OCI-LY7 (cell line): ENCODE data around the gene SLC16A2. TPM values are rescaled to one million over a fixed set of nuclear protein-coding genes. Genes with fewer than 3 reads are reported as not detected.

Source experiments
- BruUV-seq: library from RNA; stranded (reverse); fragments of 400-500 nt; replicated peaks from 2 replicates; lab custom pipeline; 2021; lab: Mats Ljungman, UMichigan
- CTCF ChIA-PET: fragments of 300-600 bp; sonication (Branson Sonifier 250); formaldehyde crosslinking; loops from one replicate; lab custom pipeline; 2022; ENCODE audit warnings: antibody characterized with exemption; ENCODE audit not compliant: unreplicated experiment; lab: Charles Lee
- POLR2A ChIA-PET: fragments of 300-600 bp; sonication (Branson Sonifier 250); formaldehyde crosslinking; loops from one replicate; lab custom pipeline; 2022; ENCODE audit warnings: antibody characterized with exemption; lab: Charles Lee
- DNase-seq: peaks from one replicate; pipeline ENCODE4 v3.0.0-alpha.2; 2015; ENCODE audit warnings: low spot score
- H2AFZ ChIP-seq: fragments of 200-600 bp; sonication (generic), shearing (Covaris generic); 2 replicates; pipeline ENCODE4 v1.6.1; 2014; ENCODE audit warnings: mild to moderate bottlenecking, antibody characterized with exemption, low read length, moderate library complexity
- H3K27ac ChIP-seq: fragments of 200-600 bp; sonication (generic); 2 replicates; pipeline ENCODE4 v1.5.1; 2014; ENCODE audit warnings: mixed run types, low read depth, mild to moderate bottlenecking, moderate library complexity, low read length, inconsistent platforms; ENCODE audit not compliant: poor library complexity, severe bottlenecking
- H3K36me3 ChIP-seq: fragments of 200-600 bp; sonication (generic); 2 replicates; pipeline ENCODE4 v1.6.1; 2014; ENCODE audit warnings: mild to moderate bottlenecking, antibody characterized with exemption, low read length, moderate library complexity, mixed read lengths; ENCODE audit not compliant: insufficient read depth
- H3K4me1 ChIP-seq: fragments of 200-600 bp; sonication (generic); 2 replicates; pipeline ENCODE4 v1.5.1; 2014; ENCODE audit warnings: mild to moderate bottlenecking, low read length; ENCODE audit not compliant: insufficient read depth, poor library complexity, severe bottlenecking
- H3K4me2 ChIP-seq: fragments of 200-600 bp; sonication (generic); 2 replicates; pipeline ENCODE4 v1.6.1; 2014; ENCODE audit warnings: mild to moderate bottlenecking, low read length
- H3K4me3 ChIP-seq: fragments of 200-600 bp; sonication (generic); 2 replicates; pipeline ENCODE4 v1.5.1; 2014; ENCODE audit warnings: mild to moderate bottlenecking, low read depth, low read length; ENCODE audit not compliant: poor library complexity, severe bottlenecking
- H3K79me2 ChIP-seq: fragments of 200-600 bp; sonication (generic); 2 replicates; pipeline ENCODE4 v1.6.1; 2016; ENCODE audit warnings: low read depth, mild to moderate bottlenecking, low read length, moderate library complexity, mixed read lengths; ENCODE audit not compliant: insufficient read depth
- H3K9me2 ChIP-seq: fragments of 200-600 bp; sonication (generic); 2 replicates; pipeline ENCODE4 v1.6.1; 2016; ENCODE audit warnings: mild to moderate bottlenecking, low read length, mixed read lengths; ENCODE audit not compliant: insufficient read depth
- H3K9me3 ChIP-seq: fragments of 200-600 bp; sonication (generic); 2 replicates; pipeline ENCODE4 v1.6.1; 2014; ENCODE audit warnings: mild to moderate bottlenecking, mixed run types, low read length, mixed read lengths
- H4K20me1 ChIP-seq: fragments of 200-600 bp; sonication (generic); 2 replicates; pipeline ENCODE4 v1.6.1; 2014; ENCODE audit warnings: mild to moderate bottlenecking, antibody characterized with exemption, low read length, moderate library complexity, mixed read lengths; ENCODE audit not compliant: insufficient read depth
- CTCF ChIP-seq: fragments of 200-600 bp; sonication (generic); conservative IDR thresholded peaks from 2 replicates; pipeline ENCODE4 v1.5.1; 2014; ENCODE audit warnings: mild to moderate bottlenecking, antibody characterized with exemption, low read length, moderate library complexity, mixed read lengths
- EZH2phosphoT487 ChIP-seq: fragments of 200-600 bp; sonication (generic); IDR thresholded peaks from 2 replicates; pipeline ENCODE4 v1.6.1; 2018; ENCODE audit warnings: low read depth, borderline replicate concordance, mild to moderate bottlenecking, mixed run types, antibody characterized with exemption, low read length, moderate library complexity, mixed read lengths
- intact Hi-C: fragments of 100-400 bp; cut with micrococcal nuclease; formaldehyde crosslinking; loops from one replicate; pipeline ENCODE4 v1.10.0; 2022; ENCODE audit not compliant: unreplicated experiment
- total RNA-seq, 2 experiments: library from RNA; depleted of rRNA in 1 of 2; stranded (reverse); fragments of >200 nt in 1 of 2; shearing (Covaris generic) in 1 of 2; gene quantifications; 2 replicates each; pipeline ENCODE4 v1.2.3, GENCODE V29; 2014 to 2022

SLC16A2 gene
- total RNA-seq, 2 experiments from 2014 or later, result not detected

- no peak overlapping the region for H3K27ac ChIP-seq
- no peak overlapping the region for H3K4me3 ChIP-seq
- no peaks in the 10 kb centered on the region for H3K4me1 ChIP-seq
- H3K9me2 ChIP-seq, result no peaks in the 10 kb centered on the region
- DNase-seq, result no peak
- no TSS peak for BruUV-seq
- H3K36me3 ChIP-seq, result no peaks in the 10 kb centered on the region
- TF ChIP-seq EZH2phosphoT487, result no peak
- no peak for TF ChIP-seq CTCF
- H3K4me2 ChIP-seq, result no peak overlapping the region
- intact Hi-C loops, result no loop called here
- H4K20me1 ChIP-seq, result no peaks in the 10 kb centered on the region
- ChIA-PET CTCF (no interaction called here), POLR2A (no interaction called here)
- H3K79me2 ChIP-seq, result no peaks in the 10 kb centered on the region
- H2AFZ ChIP-seq, result no peak overlapping the region
- H3K9me3 ChIP-seq, result no peaks in the 10 kb centered on the region
These were observed 5.3 kb downstream of the SLC16A2 start for GRCh38 chrX:74426615-74427014.

DNA sequence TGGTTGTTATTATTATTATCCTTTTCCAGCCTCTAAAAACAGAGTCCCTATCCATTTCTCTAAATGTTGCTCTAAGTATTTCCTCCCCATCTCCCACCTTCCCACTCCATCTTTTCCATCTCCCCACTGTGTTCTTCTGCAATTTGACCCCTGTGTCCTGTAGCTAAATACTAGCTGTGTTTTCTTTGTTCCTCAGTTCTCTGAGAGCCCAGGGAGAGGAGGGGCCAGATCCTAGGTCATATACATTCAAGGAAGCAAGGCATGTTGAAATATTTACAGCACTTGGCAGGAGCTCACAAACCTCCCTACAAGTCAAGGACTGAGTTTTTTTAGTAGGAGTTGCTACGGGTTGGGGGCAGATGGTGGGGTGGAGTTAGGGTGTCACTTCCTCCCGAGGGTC, 10.5 kb downstream of the SLC16A2 start:
- intact Hi-C loops, result no loop called here
- POLR2A ChIA-PET, result no interaction called here

GRCh38 chrX:74434336-74434735, 13.0 kb downstream of the SLC16A2 start:
- no peaks in the 10 kb centered on the region for H3K9me3 ChIP-seq
- no peaks in the 10 kb centered on the region for H3K79me2 ChIP-seq
- no peaks in the 10 kb centered on the region for H3K36me3 ChIP-seq
- no peaks in the 10 kb centered on the region for H4K20me1 ChIP-seq
- no peak for TF ChIP-seq CTCF
- no peak for TF ChIP-seq EZH2phosphoT487
- ChIA-PET POLR2A (no interaction called here), CTCF (no interaction called here)
- H3K4me1 ChIP-seq, result no peaks in the 10 kb centered on the region
- DNase-seq, result no peak
- H3K4me3 ChIP-seq, result no peak overlapping the region
- no TSS peak for BruUV-seq
- H2AFZ ChIP-seq, result no peak overlapping the region
- H3K4me2 ChIP-seq, result no peak overlapping the region
- no peak overlapping the region for H3K27ac ChIP-seq
- intact Hi-C loops, result no loop called here
- H3K9me2 ChIP-seq, result no peaks in the 10 kb centered on the region

More for the DNA sequence above, 10.5 kb downstream of the SLC16A2 start:
- H3K9me2 ChIP-seq, result no peaks in the 10 kb centered on the region
- H3K4me3 ChIP-seq, result no peak overlapping the region
- H3K36me3 ChIP-seq, result no peaks in the 10 kb centered on the region
- H3K79me2 ChIP-seq, result no peaks in the 10 kb centered on the region
- H3K9me3 ChIP-seq, result no peaks in the 10 kb centered on the region
- CTCF ChIA-PET, result no interaction called here
- DNase-seq, result no peak
- H3K27ac ChIP-seq, result no peak overlapping the region
- no peak overlapping the region for H3K4me2 ChIP-seq
- BruUV-seq, result no TSS peak
- no peaks in the 10 kb centered on the region for H3K4me1 ChIP-seq
- H4K20me1 ChIP-seq, result no peaks in the 10 kb centered on the region
- H2AFZ ChIP-seq, result no peak overlapping the region
- no peak for TF ChIP-seq CTCF
- no peak for TF ChIP-seq EZH2phosphoT487
